Tongue (tissue), 2 donors: Measurements from ENCODE around the gene STAG2. TPM values are rescaled to one million over a fixed set of nuclear protein-coding genes. Genes with fewer than 3 reads are reported as not detected.

Experiments used
- DNase-seq: peaks from one replicate; pipeline ENCODE4 v3.0.0-alpha.2; 2015
- total RNA-seq: library from RNA; depleted of rRNA; stranded (reverse); fragments of >200 nt; gene quantifications from one replicate; pipeline ENCODE4 v1.2.3, GENCODE V29; 2014

Gene STAG2
- total RNA-seq, 1 donor from 2014 or later, result 167 TPM

DNA sequence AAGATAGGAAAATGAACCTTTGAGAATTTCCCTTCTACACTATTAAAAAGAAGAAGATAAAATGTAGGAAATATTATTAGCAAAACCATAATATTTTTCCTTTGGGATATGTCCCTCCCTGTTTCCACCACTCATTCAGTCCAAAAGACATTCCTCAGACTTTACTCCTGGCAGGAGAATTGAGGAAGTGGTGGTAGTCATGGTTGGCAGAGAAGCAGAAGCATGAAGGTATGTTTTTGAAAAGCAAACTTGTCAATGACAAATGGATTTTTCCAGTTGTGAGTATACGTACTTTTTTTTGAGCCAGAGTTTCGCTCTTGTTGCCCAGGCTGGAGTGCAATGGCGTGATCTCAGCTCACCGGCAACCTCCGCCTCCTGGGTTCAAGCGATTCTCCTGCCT is 13.7 kb downstream of the STAG2 start:
- no peak for DNase-seq

- DNase-seq, result peak; percentile 39
Observed at GRCh38 chrX:123976706-123977316, 15.3 kb downstream of the STAG2 start.

DNA sequence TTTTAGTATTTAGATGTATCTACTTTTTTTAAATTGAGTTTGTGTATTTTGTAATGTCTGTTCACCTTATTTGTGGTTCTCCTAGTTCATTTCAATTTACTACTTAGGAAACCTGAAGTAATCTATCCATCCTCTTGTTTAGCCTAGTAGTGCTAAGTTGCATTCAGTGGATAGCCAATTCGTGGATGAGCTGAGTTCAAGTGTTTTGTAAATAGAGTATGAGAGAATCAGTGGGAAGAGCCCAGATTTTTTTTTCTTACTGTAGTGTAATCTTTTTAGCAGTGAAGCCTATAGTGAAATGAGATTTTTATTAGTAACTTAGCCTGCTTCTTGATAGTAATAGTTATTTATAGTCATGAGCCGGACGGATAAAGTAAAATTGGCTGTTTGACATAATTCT is 21.7 kb downstream of the STAG2 start:
- no peak for DNase-seq

DNA sequence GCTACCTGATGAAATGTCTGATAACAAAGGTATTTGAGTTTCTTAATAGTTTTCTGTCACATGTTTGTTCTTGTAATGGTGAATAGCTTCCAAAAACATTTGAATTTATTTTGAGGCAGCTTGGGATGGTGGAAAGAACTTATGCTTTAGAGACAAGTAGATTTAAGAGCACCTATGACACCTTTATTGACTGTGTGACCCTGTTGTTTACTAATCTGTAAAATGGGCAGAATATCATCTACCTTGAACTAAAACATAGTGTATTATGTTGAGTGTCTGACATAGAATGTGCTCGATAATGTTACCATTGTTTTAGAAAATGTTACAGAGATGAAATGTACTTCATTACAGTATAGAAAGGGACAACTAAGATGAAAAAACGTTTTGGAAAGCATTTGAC is 24.9 kb downstream of the STAG2 start:
- no peak for DNase-seq

DNA sequence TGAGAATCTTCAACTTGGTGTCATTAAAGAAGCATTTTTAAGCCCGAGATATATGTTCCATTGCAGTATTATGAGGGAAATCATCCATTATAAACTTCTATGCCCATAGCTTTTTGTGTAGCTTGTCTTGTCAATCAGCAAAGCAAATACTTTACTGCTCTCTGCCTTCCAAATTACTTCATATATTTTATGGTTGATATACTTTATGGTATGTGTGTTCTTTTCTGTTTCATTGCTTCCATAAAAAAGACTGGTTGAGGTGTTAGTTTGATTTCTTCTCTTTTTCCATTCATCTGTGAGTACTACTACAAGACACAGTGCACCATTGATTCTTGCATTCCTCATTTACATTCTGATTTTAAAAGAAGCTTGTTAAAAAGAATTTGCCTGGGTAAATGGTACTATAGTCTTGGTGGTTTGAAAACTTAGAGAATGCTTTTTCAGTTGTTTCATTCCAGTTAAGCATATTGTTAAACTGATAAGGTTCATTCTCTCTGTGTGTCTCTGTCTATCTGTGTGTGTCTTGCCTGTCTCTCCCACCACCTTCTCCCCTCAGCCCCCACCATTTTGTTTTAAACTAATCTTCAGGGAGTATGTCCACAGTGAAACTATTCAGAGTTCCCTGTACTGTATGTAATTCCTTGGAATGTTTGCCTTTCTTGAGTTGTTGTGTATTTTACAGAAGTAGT is 27.1 kb downstream of the STAG2 start:
- no peak for DNase-seq

GRCh38 chrX:123989235-123989634 is 27.7 kb downstream of the STAG2 start:
- no peak for DNase-seq

DNA sequence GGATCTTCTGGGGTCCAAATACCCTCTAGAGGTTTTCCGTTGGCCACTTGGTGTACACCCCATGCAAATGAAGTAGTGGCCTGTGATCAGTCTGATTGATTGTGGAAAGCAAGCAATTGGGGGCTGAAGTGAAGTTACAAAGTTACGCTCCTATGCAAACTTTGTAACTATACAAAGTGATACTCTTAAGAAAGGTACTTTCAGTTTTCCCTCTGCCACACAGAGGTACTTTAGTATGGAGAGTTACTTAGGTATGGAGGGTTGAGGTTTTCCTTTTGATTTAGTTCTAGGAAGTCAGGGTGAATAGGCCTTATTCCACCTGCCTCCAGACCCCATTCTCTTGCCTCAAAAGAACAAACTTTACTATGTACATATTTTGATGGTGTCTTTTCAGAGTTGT is 28.7 kb downstream of the STAG2 start:
- DNase-seq, result no peak

DNA sequence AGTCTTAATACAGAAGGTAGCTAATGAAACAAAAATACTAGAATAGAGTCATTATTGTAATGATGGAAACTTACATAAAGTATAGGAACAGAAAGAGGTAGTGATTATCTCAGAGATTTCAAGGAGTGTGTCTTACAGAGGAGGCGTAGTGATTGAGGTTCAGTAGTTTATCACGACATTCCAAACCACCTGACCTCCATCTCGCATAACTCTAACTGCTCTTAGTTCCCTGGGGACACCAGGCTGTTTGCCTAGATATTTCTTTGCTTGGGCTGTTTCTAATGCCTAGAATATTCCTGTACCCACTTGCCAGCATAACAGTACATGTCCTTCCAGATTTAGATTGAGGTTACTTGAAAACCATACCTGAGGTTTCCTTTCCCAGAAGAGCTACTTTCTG is 29.1 kb downstream of the STAG2 start:
- DNase-seq, result no peak

DNA sequence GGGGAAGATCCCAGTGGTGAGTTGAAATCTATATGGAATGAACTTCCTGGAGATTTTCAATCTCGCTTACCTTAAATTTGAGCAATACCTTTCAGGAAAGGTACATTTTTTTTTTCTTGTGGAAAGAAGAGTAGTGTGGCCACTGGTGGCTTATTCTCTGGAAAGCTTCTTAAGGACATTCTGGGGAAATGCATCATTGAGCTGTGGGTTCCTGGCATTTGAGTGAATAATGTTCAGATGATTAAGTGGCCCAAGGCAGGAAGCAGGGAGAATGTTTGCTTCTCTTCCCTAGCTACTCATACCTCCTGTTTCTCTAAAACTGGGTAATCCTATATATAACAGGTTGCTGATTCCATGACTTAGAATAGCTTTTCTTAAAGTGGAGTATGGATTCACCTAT is 31.8 kb downstream of the STAG2 start:
- no peak for DNase-seq

GRCh38 chrX:123993904-123994635 is 32.6 kb downstream of the STAG2 start:
- peak; percentile 14 for DNase-seq

- no peak for DNase-seq
Observed at GRCh38 chrX:123994730-123995129, 33.2 kb downstream of the STAG2 start.

DNA sequence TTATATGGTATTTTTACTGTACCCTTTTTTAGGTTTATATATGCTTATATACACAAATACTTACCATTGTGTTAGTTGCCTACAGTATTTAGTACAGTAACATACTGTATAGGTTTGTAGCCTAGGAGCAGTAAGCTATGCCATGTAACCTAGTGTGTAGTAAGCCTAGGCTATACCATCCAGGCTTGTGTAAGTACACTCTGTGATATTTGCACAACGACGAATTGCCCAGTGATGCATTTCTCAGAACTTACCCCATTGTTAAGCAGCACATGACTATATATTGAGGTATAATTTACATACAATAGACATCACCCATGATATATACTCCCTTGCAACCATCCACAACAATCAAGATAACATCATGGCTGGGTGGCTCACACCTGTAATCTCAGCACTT is 40.1 kb downstream of the STAG2 start:
- no peak for DNase-seq

GRCh38 chrX:124005228-124005627 is 43.7 kb downstream of the STAG2 start:
- DNase-seq, result no peak

DNA sequence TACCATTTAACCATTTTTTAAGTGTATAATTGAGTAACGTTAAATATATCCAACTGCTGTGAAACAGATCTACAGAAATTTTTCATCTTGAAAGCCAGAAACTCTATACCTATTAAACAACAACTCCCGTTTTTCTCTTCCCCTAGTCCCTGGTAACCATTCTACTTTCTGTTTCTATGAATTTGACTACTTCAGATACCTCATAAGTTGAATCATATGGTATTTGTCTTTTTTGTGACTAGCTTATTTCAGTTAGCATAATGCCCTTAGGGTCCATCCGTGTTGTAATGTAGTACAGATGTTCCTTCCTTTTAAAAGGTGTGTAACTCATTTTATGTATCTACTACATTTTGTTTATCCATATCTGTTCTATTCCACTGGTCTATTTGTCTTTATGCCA is 48.7 kb downstream of the STAG2 start:
- DNase-seq, result no peak

DNA sequence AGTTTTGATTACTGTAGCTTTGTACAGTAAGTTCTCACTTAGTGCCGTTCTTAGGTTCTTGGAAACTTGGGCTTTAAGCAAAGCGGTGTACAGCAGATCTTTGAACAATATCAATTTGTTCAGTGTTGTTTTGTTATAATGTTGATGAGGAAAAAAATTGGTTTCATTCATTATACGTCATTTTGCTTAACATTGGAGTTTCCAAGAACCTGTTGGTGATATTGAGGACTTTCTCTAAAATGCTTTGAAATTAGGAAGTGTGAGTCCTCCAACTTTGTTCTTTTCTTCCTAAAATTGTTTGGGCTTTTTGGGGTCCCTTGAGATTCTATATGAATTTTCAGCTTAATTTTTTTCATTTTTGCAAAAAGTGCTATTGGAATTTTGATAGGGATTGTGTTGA is 49.1 kb downstream of the STAG2 start:
- DNase-seq, result no peak

DNA sequence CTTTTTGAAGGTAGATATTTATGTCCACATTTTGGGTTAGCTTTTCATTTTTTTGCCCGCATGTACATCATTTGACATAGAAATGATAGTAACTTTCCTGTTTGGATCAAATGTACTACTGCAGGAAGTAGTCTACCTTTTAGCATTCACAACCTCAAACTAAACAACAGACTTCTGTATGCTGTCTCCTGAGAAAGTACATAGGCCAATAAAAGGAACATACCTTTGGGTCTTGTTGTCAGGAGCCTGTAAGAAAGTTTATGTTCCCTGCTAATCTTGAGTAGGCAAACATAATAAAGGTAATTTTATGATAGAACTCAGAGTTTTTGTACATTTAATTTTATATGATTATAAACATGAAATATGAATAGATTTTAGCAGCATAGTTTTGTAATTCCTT is 54.2 kb downstream of the STAG2 start:
- DNase-seq, result no peak

- DNase-seq, result no peak
Observed at GRCh38 chrX:124016825-124017224, 55.3 kb downstream of the STAG2 start.

GRCh38 chrX:124018023-124018422 is 56.5 kb downstream of the STAG2 start:
- peak; percentile 8 for DNase-seq

DNA sequence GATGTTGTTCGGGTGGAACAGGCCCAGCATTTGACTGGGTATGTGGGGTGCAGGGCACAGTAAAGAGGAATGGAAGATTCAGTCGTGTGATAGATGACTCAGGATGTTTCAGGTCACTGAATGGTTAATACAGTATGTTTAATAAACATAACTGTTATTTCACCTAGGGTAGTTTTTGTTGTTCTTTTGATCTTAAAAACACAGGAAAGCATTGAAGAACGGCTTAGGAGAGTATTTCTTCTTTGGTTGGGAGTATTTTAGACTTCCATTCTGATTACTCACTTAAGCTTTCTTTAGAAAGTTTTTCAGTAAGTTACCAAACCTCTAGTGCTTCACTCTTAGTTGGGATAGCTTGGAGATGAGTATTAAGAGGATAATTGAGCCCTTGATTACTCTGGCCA is 62.3 kb downstream of the STAG2 start:
- no peak for DNase-seq

GRCh38 chrX:124026529-124026928 is 65.0 kb downstream of the STAG2 start:
- no peak for DNase-seq

GRCh38 chrX:124028182-124028581 is 66.7 kb downstream of the STAG2 start:
- no peak for DNase-seq

DNA sequence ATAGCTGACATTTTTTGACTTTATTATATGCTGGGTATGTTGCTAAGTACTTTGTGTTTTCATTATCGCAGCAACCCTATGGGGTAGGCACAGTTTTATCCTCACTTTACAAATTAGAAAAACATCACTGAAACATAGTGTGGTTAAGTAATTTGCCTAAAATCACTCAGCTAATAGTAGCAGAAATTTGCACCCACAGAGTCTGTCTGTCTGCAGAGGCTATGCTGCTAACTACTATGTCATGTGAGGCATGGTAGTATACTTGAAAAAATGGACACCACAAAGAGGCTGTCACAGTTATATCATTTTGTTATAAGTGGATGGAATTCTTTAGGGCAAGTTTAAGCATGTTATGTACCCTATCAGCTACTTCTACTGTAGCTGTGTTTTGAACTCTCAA is 69.0 kb downstream of the STAG2 start:
- DNase-seq, result no peak

DNA sequence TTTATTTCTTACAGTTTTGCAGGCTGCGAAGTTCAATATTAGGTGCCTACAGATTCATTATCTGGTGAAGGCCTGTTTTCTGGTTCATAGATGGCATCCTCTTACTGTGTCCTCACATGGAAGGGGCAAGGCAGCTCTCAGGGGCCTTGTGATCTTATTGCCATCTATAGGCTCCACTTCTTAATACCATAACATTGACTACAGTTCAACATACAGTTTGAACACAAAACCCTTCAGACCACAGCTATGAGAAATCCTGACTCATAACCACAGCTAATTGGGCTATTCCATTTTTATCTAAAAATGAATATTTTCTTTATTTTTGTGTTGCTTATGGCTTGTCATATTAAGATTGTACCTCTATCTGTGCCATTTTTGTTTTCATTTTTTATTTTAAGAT is 72.3 kb downstream of the STAG2 start:
- no peak for DNase-seq

- peak; percentile 1 for DNase-seq
Observed at GRCh38 chrX:124035657-124036056, 74.2 kb downstream of the STAG2 start.
